HCT116 (cell line): ENCODE measurements around the gene TIAM2. TPM values are rescaled to one million over a fixed set of nuclear protein-coding genes. Genes with fewer than 3 reads are reported as not detected.
"Not testable (repeated sequence)": the region's sequence is repeated elsewhere in the genome, so short reads cannot be mapped to it uniquely, and the experiment has no call there.

Source experiments
- ATAC-seq: fragments of 200-7000 bp; cut with Tn5 transposase; 2 replicates; pipeline ENCODE4 v1.9.1; 2020; ENCODE audit warnings: mild to moderate bottlenecking, moderate library complexity
- BruUV-seq: library from RNA; stranded (reverse); fragments of 400-500 nt; replicated peaks from 2 replicates; lab custom pipeline; 2021; lab: Mats Ljungman, UMichigan
- CTCF ChIA-PET: fragments of 300-600 bp; sonication (Branson Sonifier 250); formaldehyde crosslinking; loops from one replicate; lab custom pipeline; 2021; ENCODE audit warnings: antibody characterized with exemption; lab: Charles Lee
- POLR2A ChIA-PET: fragments of 300-600, 350-600 bp; sonication (Branson Sonifier 250); formaldehyde crosslinking; loops from one replicate; lab custom pipeline; 2021; ENCODE audit warnings: antibody characterized with exemption; lab: Charles Lee
- RAD21 ChIA-PET, 2 experiments: fragments of 300-600 bp; sonication (Branson Sonifier 250); formaldehyde crosslinking; loops; one replicate each; lab custom pipeline; 2023; ENCODE audit warnings: low total read pairs in 2 of 2; ENCODE audit not compliant: uncharacterized antibody in 2 of 2, unreplicated experiment in 2 of 2, low non-redundant PET in 1 of 2; lab: Charles Lee
- DNase-seq: peaks from one replicate; pipeline ENCODE4 v3.0.0-alpha.2; 2010; ENCODE audit warnings: low read depth, low spot score
- H2AFZ ChIP-seq: fragments of 200-600 bp; shearing (Covaris generic), sonication (generic); 2 replicates; pipeline ENCODE4 v1.6.1; 2017; ENCODE audit warnings: low read depth, mixed run types, mixed read lengths, antibody characterized with exemption, low read length; ENCODE audit not compliant: poor library complexity, severe bottlenecking
- H3K27ac ChIP-seq: 2 replicates; pipeline ENCODE4 v1.5.1; 2012; ENCODE audit warnings: low read depth, low read length
- H3K27me3 ChIP-seq: fragments of 200-600 bp; sonication (generic); 2 replicates; pipeline ENCODE4 v1.6.1; 2016; ENCODE audit warnings: mixed run types, low read length, mixed read lengths; ENCODE audit not compliant: insufficient read depth
- H3K36me3 ChIP-seq, 2 experiments: fragments of 200-500 bp in 1 of 2; fragments of 200-600 bp in 1 of 2; sonication (Bioruptor generic) in 1 of 2; sonication (generic) in 1 of 2; 2 replicates each; pipeline versions ENCODE4 v1.5.1 to v1.6.1; 2014 to 2016; ENCODE audit warnings: low read length in 2 of 2, inconsistent platforms in 1 of 2, mixed read lengths in 1 of 2, mixed run types in 1 of 2; ENCODE audit not compliant: insufficient read depth in 2 of 2, control insufficient read depth in 1 of 2
- H3K4me1 ChIP-seq, 2 experiments: fragments of 200-600 bp in 1 of 2; sonication (generic) in 1 of 2; 2 replicates each; pipeline versions ENCODE4 v1.5.1 to v1.6.1; 2012 to 2017; ENCODE audit warnings: low read length in 2 of 2, inconsistent platforms in 1 of 2, mild to moderate bottlenecking in 1 of 2, mixed read lengths in 1 of 2, mixed run types in 1 of 2, moderate library complexity in 1 of 2; ENCODE audit not compliant: insufficient read depth in 2 of 2, control insufficient read depth in 1 of 2
- H3K4me2 ChIP-seq: fragments of 200-600 bp; sonication (generic); 2 replicates; pipeline ENCODE4 v1.6.1; 2017; ENCODE audit warnings: mixed run types, low read length, mixed read lengths
- H3K4me3 ChIP-seq, 2 experiments: fragments of 200-600 bp in 1 of 2; sonication (generic) in 1 of 2; replicated peaks in 1 of 2; 2 replicates each; pipeline ENCODE4 v1.5.1; 2011 to 2016; ENCODE audit warnings: low read length in 2 of 2, control low read depth in 1 of 2, low read depth in 1 of 2, mild to moderate bottlenecking in 1 of 2, mixed read lengths in 1 of 2, mixed run types in 1 of 2
- H3K79me2 ChIP-seq: fragments of 200-600 bp; sonication (generic); 2 replicates; pipeline ENCODE4 v1.6.1; 2017; ENCODE audit warnings: mild to moderate bottlenecking, mixed run types, low read length, moderate library complexity, mixed read lengths; ENCODE audit not compliant: insufficient read depth
- H3K9ac ChIP-seq: fragments of 200-600 bp; sonication (generic); 2 replicates; pipeline ENCODE4 v1.6.1; 2016; ENCODE audit warnings: low read length, mixed read lengths
- H3K9me2 ChIP-seq: fragments of 200-600 bp; sonication (generic), shearing (Covaris generic); 2 replicates; pipeline ENCODE4 v1.6.1; 2017; ENCODE audit warnings: mixed run types, mild to moderate bottlenecking, moderate library complexity; ENCODE audit not compliant: insufficient read depth
- H3K9me3 ChIP-seq, 2 experiments: fragments of 200-500 bp in 1 of 2; fragments of 200-600 bp in 1 of 2; sonication (Bioruptor generic) in 1 of 2; sonication (generic) in 1 of 2; 2 replicates each; pipeline ENCODE4 v1.6.1; 2014 to 2017; ENCODE audit warnings: low read length in 2 of 2, mixed read lengths in 2 of 2, inconsistent platforms in 1 of 2, low read depth in 1 of 2, mild to moderate bottlenecking in 1 of 2, mixed run types in 1 of 2, moderate library complexity in 1 of 2; ENCODE audit not compliant: control insufficient read depth in 1 of 2, insufficient read depth in 1 of 2
- H4K20me1 ChIP-seq: fragments of 200-600 bp; sonication (generic), shearing (Covaris generic); 2 replicates; pipeline ENCODE4 v1.6.1; 2017; ENCODE audit warnings: mixed run types, mild to moderate bottlenecking, moderate library complexity; ENCODE audit not compliant: insufficient read depth
- ATF3 ChIP-seq: IDR thresholded peaks from 2 replicates; pipeline ENCODE4 v1.6.1; 2012
- CBX3 ChIP-seq: IDR thresholded peaks from 2 replicates; pipeline ENCODE4 v1.6.1; 2012; ENCODE audit warnings: low read depth
- CEBPB ChIP-seq: IDR thresholded peaks from 2 replicates; pipeline ENCODE4 v1.6.1; 2012; ENCODE audit warnings: low read depth
- EZH2phosphoT487 ChIP-seq: fragments of 200-600 bp; IDR thresholded peaks from 2 replicates; pipeline ENCODE4 v1.6.1; 2018; ENCODE audit warnings: antibody characterized with exemption, borderline replicate concordance
- FOSL1 ChIP-seq: IDR thresholded peaks from 2 replicates; pipeline ENCODE4 v1.6.1; 2012; ENCODE audit warnings: low read depth
- JUND ChIP-seq: IDR thresholded peaks from 2 replicates; pipeline ENCODE4 v1.6.1; 2012
- TCF7L2 ChIP-seq: IDR thresholded peaks from 2 replicates; pipeline ENCODE4 v1.7.0; 2011; ENCODE audit warnings: borderline replicate concordance, inconsistent platforms; ENCODE audit not compliant: insufficient read depth, insufficient read length; ENCODE audit errors: extremely low read depth
- YY1 ChIP-seq: IDR thresholded peaks from 2 replicates; pipeline ENCODE4 v1.6.1; 2011; ENCODE audit warnings: low read length, low read depth, moderate library complexity, mild to moderate bottlenecking; ENCODE audit not compliant: insufficient replicate concordance; ENCODE audit errors: extremely low read depth
- ZFX ChIP-seq: fragments of 450-650 bp; IDR thresholded peaks from 2 replicates; pipeline ENCODE4 v1.6.1; 2017
- ZNF274 ChIP-seq: fragments of 200-500 bp; sonication (Bioruptor generic); IDR thresholded peaks from 2 replicates; pipeline ENCODE4 v1.6.1; 2014; ENCODE audit warnings: mild to moderate bottlenecking, low read depth, low read length, inconsistent platforms
- intact Hi-C: fragments of 100-400 bp; cut with micrococcal nuclease; formaldehyde crosslinking; loops from 2 replicates; pipeline ENCODE4 v1.10.0; 2022
- total RNA-seq: library from RNA; stranded (reverse); gene quantifications from one replicate; pipeline ENCODE4 v1.2.1, GENCODE V29; 2021; ENCODE audit not compliant: unreplicated experiment
- TF ChIP-seq, protein P1 (sequence below): IDR thresholded peaks from 2 replicates; pipeline ENCODE4 v1.6.1; 2012; ENCODE audit warnings: low read depth
- TF ChIP-seq, protein P2 (sequence below): IDR thresholded peaks from 2 replicates; pipeline ENCODE4 v1.6.1; 2011; ENCODE audit warnings: mild to moderate bottlenecking, low read length, moderate library complexity; ENCODE audit not compliant: insufficient replicate concordance; ENCODE audit errors: extremely low read depth

The TIAM2 gene
- total RNA-seq, 1 experiment from 2014 or later, result 9.4 TPM

- TF ChIP-seq ZNF274, result no peak
- TF ChIP-seq TCF7L2, result no peak
- no peak for TF ChIP-seq ATF3
- no peak for TF ChIP-seq ZFX
- TF ChIP-seq, all 23 proteins: peak for 0
Observed at GRCh38 chr6:155014670-155015300, 19.7 kb downstream of the TIAM2 start (continued).

DNA sequence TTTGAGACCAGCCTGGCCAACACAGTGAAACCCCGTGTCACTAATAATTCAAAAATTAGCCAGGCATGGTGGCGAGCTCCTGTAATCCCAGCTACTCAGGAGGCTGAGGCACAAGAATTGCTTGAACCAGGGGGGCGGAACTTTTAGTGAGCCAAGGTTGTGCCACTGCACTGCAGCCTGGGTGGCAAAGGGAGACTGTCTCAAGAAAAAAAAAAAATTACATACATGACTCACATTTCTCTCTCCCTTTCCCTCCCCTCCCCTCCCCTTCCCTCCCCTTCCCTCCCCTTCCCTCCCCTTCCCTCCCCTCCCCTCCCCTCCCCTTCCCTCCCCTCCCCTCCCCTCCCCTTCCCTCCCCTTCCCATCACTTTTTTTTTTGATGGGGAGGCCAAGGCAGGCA is 23.3 kb downstream of the TIAM2 start:
- H3K79me2 ChIP-seq, H3K4me3 ChIP-seq, H3K9ac ChIP-seq, H3K36me3 ChIP-seq, H3K9me2 ChIP-seq, ATAC-seq, H4K20me1 ChIP-seq, H3K27ac ChIP-seq, POLR2A ChIA-PET, H2AFZ ChIP-seq, H3K4me2 ChIP-seq, H3K27me3 ChIP-seq, H3K4me1 ChIP-seq, RAD21 ChIA-PET, intact Hi-C loops, H3K9me3 ChIP-seq, BruUV-seq, CTCF ChIA-PET, DNase-seq: not testable (repeated sequence)

GRCh38 chr6:155021680-155022079 is 26.6 kb downstream of the TIAM2 start:
- intact Hi-C loops, result no loop called here
- Histone ChIP-seq H3K4me1 (peaks cover 8 to 11% of the 10 kb centered on the region in 2 experiments), H2AFZ (no peak overlapping the region), H4K20me1 (no peaks in the 10 kb centered on the region), H3K4me3 (no peak overlapping the region), H3K79me2 (no peaks in the 10 kb centered on the region), H3K36me3 (no peaks in the 10 kb centered on the region), H3K27me3 (no peaks in the 10 kb centered on the region), H3K9ac (no peak overlapping the region), H3K4me2 (no peak overlapping the region), H3K27ac (no peak overlapping the region), H3K9me3 (no peaks in the 10 kb centered on the region), H3K9me2 (no peaks in the 10 kb centered on the region)
- BruUV-seq, result no TSS peak
- DNase-seq, result no peak
- CTCF ChIA-PET, result no interaction called here
- TF ChIP-seq JUND, result no peak
- TF ChIP-seq YY1, result no peak
- TF ChIP-seq FOSL1, result no peak
- TF ChIP-seq, protein P1, sequence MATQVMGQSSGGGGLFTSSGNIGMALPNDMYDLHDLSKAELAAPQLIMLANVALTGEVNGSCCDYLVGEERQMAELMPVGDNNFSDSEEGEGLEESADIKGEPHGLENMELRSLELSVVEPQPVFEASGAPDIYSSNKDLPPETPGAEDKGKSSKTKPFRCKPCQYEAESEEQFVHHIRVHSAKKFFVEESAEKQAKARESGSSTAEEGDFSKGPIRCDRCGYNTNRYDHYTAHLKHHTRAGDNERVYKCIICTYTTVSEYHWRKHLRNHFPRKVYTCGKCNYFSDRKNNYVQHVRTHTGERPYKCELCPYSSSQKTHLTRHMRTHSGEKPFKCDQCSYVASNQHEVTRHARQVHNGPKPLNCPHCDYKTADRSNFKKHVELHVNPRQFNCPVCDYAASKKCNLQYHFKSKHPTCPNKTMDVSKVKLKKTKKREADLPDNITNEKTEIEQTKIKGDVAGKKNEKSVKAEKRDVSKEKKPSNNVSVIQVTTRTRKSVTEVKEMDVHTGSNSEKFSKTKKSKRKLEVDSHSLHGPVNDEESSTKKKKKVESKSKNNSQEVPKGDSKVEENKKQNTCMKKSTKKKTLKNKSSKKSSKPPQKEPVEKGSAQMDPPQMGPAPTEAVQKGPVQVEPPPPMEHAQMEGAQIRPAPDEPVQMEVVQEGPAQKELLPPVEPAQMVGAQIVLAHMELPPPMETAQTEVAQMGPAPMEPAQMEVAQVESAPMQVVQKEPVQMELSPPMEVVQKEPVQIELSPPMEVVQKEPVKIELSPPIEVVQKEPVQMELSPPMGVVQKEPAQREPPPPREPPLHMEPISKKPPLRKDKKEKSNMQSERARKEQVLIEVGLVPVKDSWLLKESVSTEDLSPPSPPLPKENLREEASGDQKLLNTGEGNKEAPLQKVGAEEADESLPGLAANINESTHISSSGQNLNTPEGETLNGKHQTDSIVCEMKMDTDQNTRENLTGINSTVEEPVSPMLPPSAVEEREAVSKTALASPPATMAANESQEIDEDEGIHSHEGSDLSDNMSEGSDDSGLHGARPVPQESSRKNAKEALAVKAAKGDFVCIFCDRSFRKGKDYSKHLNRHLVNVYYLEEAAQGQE, result no peak
- no peak for TF ChIP-seq CBX3
- TF ChIP-seq, protein P2, sequence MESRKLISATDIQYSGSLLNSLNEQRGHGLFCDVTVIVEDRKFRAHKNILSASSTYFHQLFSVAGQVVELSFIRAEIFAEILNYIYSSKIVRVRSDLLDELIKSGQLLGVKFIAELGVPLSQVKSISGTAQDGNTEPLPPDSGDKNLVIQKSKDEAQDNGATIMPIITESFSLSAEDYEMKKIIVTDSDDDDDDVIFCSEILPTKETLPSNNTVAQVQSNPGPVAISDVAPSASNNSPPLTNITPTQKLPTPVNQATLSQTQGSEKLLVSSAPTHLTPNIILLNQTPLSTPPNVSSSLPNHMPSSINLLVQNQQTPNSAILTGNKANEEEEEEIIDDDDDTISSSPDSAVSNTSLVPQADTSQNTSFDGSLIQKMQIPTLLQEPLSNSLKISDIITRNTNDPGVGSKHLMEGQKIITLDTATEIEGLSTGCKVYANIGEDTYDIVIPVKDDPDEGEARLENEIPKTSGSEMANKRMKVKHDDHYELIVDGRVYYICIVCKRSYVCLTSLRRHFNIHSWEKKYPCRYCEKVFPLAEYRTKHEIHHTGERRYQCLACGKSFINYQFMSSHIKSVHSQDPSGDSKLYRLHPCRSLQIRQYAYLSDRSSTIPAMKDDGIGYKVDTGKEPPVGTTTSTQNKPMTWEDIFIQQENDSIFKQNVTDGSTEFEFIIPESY, result no peak
- TF ChIP-seq CEBPB, result no peak
- no peak for TF ChIP-seq EZH2phosphoT487
- ATAC-seq, result no peak
- RAD21 ChIA-PET, result no interaction called here
- POLR2A ChIA-PET, result no interaction called here
